Tibial nerve (tissue), 4 donors: ENCODE results near the gene VENTX. TPM values are rescaled to one million over a fixed set of nuclear protein-coding genes. Genes with fewer than 3 reads are reported as not detected.

ENCODE experiments used
- DNase-seq, 2 donors: peaks; one replicate each; pipeline ENCODE4 v3.0.0-alpha.2; 2019; ENCODE audit warnings: low spot score in 2 of 2
- H3K27ac ChIP-seq, 4 donors: fragments of 200-600 bp; sonication (generic) in 3 of 4; one replicate each; pipeline ENCODE4 v1.5.1; 2017 to 2019; ENCODE audit warnings: mild to moderate bottlenecking in 1 of 4
- H3K27me3 ChIP-seq, 2 donors: fragments of 200-600 bp; sonication (generic) in 1 of 2; one replicate each; pipeline versions ENCODE4 v1.5.1 to v1.6.0; 2017 to 2019
- H3K36me3 ChIP-seq, 3 donors: fragments of 200-600 bp; sonication (generic); one replicate each; pipeline ENCODE4 v1.5.1; 2018 to 2019
- H3K4me1 ChIP-seq, 4 donors: fragments of 200-600 bp; sonication (generic) in 3 of 4; one replicate each; pipeline ENCODE4 v1.5.1; 2017 to 2019
- H3K4me3 ChIP-seq, 4 donors: fragments of 200-600 bp; sonication (generic) in 3 of 4; one replicate each; pipeline ENCODE4 v1.5.1; 2017 to 2019; ENCODE audit warnings: mild to moderate bottlenecking in 1 of 4, moderate library complexity in 1 of 4
- H3K9me3 ChIP-seq, 4 donors: fragments of 200-600 bp; sonication (generic) in 3 of 4; one replicate each; pipeline ENCODE4 v1.5.1; 2017 to 2019
- EP300 ChIP-seq, 2 donors: sonication (generic); formaldehyde crosslinking; IDR thresholded peaks; one replicate each; pipeline ENCODE4 v1.6.1; 2017; ENCODE audit warnings: antibody characterized with exemption in 2 of 2, mild to moderate bottlenecking in 1 of 2
- POLR2A ChIP-seq, 2 donors: fragments of 450-650 bp; IDR thresholded peaks; one replicate each; pipeline ENCODE4 v1.6.1; 2017; ENCODE audit warnings: antibody characterized with exemption in 2 of 2, mild to moderate bottlenecking in 2 of 2, moderate library complexity in 2 of 2
- WGBS, 2 donors: methylation state at CpG; one replicate each; pipeline ENCODE4 v1.1.5; 2018; 5-methylcytosine and 5-hydroxymethylcytosine counted together
- total RNA-seq, 4 donors: library from RNA; depleted of rRNA; stranded (reverse); fragments of >200 nt; gene quantifications; one replicate each; pipeline ENCODE4 v1.1.0, GENCODE V29; 2016
- TF ChIP-seq, protein P1 (sequence below), 5 experiments: fragments of 200-600 bp in 3 of 5; fragments of 450-650 bp in 2 of 5; sonication (generic) in 3 of 5; IDR thresholded peaks; one replicate each; pipeline ENCODE4 v1.5.1; 2016 to 2019; ENCODE audit warnings: antibody characterized with exemption in 5 of 5, mild to moderate bottlenecking in 3 of 5, moderate library complexity in 2 of 5

VENTX gene
- total RNA-seq, 4 donors from 2014 or later = 2.5 to 10.5 (median 4.9) TPM

DNA sequence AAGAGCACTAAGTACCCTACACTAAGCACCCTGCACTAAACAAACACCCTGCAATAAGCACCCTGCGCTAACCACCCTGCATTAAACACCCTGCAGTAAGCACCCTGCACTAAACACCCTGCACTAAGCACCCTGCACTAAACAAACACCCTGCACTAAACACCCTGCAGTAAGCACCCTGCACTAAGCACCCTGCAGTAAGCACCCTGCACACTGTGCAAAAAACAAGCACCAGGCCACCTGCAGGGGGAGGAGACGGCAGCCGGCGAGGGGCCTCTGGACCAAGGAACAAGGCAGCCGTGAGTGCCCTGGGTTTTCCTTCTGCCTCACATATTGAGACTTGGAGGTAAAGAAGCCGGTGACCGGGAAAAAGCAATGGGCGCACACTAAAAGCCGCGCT lies 47.4 kb upstream of the VENTX start:
- no peak overlapping the region for H3K4me3 ChIP-seq
- peaks cover 0 to 4% of the 10 kb centered on the region in 2 donors for H3K27me3 ChIP-seq
- TF ChIP-seq EP300 (IDR thresholded peaks at IDR 0.05) (no peak), POLR2A (IDR thresholded peaks at IDR 0.05) (no peak)
- TF ChIP-seq, protein P1, sequence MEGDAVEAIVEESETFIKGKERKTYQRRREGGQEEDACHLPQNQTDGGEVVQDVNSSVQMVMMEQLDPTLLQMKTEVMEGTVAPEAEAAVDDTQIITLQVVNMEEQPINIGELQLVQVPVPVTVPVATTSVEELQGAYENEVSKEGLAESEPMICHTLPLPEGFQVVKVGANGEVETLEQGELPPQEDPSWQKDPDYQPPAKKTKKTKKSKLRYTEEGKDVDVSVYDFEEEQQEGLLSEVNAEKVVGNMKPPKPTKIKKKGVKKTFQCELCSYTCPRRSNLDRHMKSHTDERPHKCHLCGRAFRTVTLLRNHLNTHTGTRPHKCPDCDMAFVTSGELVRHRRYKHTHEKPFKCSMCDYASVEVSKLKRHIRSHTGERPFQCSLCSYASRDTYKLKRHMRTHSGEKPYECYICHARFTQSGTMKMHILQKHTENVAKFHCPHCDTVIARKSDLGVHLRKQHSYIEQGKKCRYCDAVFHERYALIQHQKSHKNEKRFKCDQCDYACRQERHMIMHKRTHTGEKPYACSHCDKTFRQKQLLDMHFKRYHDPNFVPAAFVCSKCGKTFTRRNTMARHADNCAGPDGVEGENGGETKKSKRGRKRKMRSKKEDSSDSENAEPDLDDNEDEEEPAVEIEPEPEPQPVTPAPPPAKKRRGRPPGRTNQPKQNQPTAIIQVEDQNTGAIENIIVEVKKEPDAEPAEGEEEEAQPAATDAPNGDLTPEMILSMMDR (IDR thresholded peaks at IDR 0.05) = no peak
- H3K27ac ChIP-seq = no peak overlapping the region
- H3K36me3 ChIP-seq = no peaks in the 10 kb centered on the region
- peaks cover 0 to 9% (median 0%) of the 10 kb centered on the region in 4 donors for H3K4me1 ChIP-seq
- peaks cover 0 to 41% (median 1%) of the 10 kb centered on the region in 4 donors for H3K9me3 ChIP-seq
- no peak for DNase-seq
- WGBS, 2 donors = 92 to 93% methylated on average over 10 of the region's 10 CpGs

DNA sequence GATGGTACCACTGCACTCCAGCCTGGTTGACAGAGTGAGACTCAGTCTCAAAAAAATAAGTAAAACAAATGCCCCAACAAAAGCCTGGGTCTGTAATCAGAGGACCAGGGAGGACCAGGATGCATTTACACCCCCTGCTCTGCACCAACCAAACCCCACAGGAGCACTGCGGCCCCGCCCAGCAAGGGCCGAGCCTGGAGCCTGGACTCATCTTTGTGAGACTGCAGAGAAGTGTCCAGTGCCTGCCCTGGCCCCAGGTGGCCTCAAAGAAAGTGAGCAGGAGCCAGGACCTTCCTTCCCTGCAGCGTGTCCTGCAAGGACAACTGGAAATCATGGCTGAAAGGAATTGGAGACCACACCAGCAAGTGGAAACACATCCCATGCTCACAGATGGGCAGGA lies 46.0 kb upstream of the VENTX start:
- Histone ChIP-seq H3K9me3 (peaks cover 0 to 46% (median 1%) of the 10 kb centered on the region in 4 donors), H3K36me3 (no peaks in the 10 kb centered on the region), H3K27me3 (no peaks in the 10 kb centered on the region), H3K27ac (no peak overlapping the region), H3K4me3 (no peak overlapping the region), H3K4me1 (peaks cover 0 to 5% (median 0%) of the 10 kb centered on the region in 4 donors)
- TF ChIP-seq EP300 (IDR thresholded peaks at IDR 0.05) (no peak), POLR2A (IDR thresholded peaks at IDR 0.05) (no peak)
- TF ChIP-seq, protein P1 (IDR thresholded peaks at IDR 0.05) = no peak
- DNase-seq = no peak
- WGBS, 2 donors = 84 to 93% methylated on average over 3 to 4 of the region's 4 CpGs

DNA sequence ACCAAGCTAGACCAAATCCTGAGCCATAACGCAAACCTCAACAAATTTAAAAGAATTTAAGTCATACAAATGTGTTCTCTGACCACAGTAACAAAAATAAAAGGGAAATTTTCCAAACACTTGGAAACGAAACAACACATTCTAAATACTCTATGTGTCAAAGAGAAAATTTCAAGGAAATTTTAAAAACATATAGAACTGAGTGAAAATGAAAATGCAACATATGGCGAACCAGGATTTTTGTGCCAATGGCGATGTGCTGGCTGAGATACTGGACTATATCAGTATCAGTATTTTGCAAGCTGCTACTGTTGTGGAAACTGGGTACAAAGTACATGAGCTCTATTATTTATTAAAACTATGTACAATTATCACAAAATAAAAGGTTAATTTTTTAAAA lies 43.5 kb upstream of the VENTX start:
- WGBS, 2 donors = 82 to 90% methylated on average over 4 of the region's 4 CpGs
- Histone ChIP-seq H3K36me3 (no peaks in the 10 kb centered on the region), H3K4me1 (no peaks in the 10 kb centered on the region), H3K4me3 (no peak overlapping the region), H3K9me3 (peaks cover 0 to 52% (median 1%) of the 10 kb centered on the region in 4 donors), H3K27me3 (no peaks in the 10 kb centered on the region), H3K27ac (no peak overlapping the region)
- DNase-seq = no peak
- TF ChIP-seq EP300 (IDR thresholded peaks at IDR 0.05) = no peak
- TF ChIP-seq, protein P1 (IDR thresholded peaks at IDR 0.05) = no peak
- TF ChIP-seq POLR2A (IDR thresholded peaks at IDR 0.05) = no peak

DNA sequence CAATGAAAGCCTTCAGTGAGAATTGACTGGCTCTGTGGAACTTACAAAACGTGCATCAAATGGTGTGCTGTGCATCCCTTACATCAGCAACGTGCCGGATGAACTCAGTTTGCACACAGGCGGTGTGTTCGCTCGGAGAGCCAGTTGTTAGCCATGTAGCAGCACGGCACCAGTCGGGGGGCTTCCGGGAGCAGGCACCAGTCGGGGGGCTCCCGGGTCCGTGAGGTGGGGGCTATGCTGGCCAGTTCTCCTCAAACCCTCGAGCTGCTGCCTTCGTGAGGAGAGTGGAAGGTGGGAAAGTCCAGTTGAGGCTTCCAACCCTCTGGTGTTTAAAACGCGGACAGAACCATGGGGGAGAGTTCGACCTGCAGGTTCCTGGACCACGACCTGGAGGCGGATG lies 42.6 kb upstream of the VENTX start:
- Histone ChIP-seq H3K9me3 (peaks cover 0 to 52% (median 1%) of the 10 kb centered on the region in 4 donors), H3K27me3 (no peaks in the 10 kb centered on the region), H3K36me3 (no peaks in the 10 kb centered on the region), H3K27ac (no peak overlapping the region), H3K4me1 (no peaks in the 10 kb centered on the region), H3K4me3 (no peak overlapping the region)
- TF ChIP-seq POLR2A (IDR thresholded peaks at IDR 0.05) = no peak
- TF ChIP-seq EP300 (IDR thresholded peaks at IDR 0.05) = no peak
- TF ChIP-seq, protein P1 (IDR thresholded peaks at IDR 0.05) = no peak
- no peak for DNase-seq
- 82 to 84% methylated on average over 18 to 19 of the region's 19 CpGs for WGBS, 2 donors

DNA sequence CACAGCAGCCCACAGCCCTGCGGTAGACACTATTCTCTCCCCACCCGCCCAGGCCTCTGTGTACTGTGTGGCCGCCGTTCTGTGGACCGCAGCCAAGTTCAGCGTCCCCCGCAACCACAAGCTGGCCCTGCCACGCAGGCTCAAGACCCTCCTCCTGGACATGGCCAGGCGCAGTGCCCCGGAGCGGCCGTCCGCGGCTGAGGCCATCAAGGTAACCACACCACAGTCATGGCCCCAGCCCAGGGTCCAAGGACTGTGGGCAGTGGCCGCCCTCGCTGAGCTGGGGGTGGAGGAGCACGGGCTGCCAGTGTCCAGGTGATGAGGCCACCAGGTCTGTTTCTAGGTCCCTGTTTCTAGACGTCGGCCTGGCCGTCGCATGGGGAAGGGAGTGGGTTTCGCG lies 42.0 kb upstream of the VENTX start:
- Histone ChIP-seq H3K4me3 (no peak overlapping the region), H3K27ac (no peak overlapping the region), H3K36me3 (no peaks in the 10 kb centered on the region), H3K27me3 (no peaks in the 10 kb centered on the region), H3K4me1 (no peaks in the 10 kb centered on the region), H3K9me3 (peaks cover 0 to 52% (median 1%) of the 10 kb centered on the region in 4 donors)
- DNase-seq = no peak
- TF ChIP-seq, protein P1 (IDR thresholded peaks at IDR 0.05) = no peak
- no peak for TF ChIP-seq EP300 (IDR thresholded peaks at IDR 0.05)
- TF ChIP-seq POLR2A (IDR thresholded peaks at IDR 0.05) = no peak
- 93 to 94% methylated on average over 11 to 13 of the region's 23 CpGs for WGBS, 2 donors
